Right lobe of liver (tissue), 4 donors: ENCODE data around the gene TIMP3.

Source experiments
- CTCF ChIP-seq, 4 donors: fragments of 200-600 bp in 3 of 4; fragments of 450-650 bp in 1 of 4; IDR thresholded peaks; one replicate each; pipeline versions ENCODE4 v1.5.1 to v1.8.0; 2016 to 2022; ENCODE audit warnings: antibody characterized with exemption in 4 of 4, mild to moderate bottlenecking in 2 of 4
- POLR2A ChIP-seq: fragments of 450-650 bp; IDR thresholded peaks from one replicate; pipeline ENCODE4 v1.6.1; 2017; ENCODE audit warnings: antibody characterized with exemption, mild to moderate bottlenecking
- donor health status: DM: no; HTN: no; CAD: no.
- donor health status: DM: no; HTN: no; CAD: no.
- donor health status: DM: no; HTN: yes; CAD: no.

GRCh38 chr22:32852395-32853251, 51.1 kb downstream of the TIMP3 start:
- no peak for TF ChIP-seq CTCF (IDR thresholded peaks at IDR 0.05)
- TF ChIP-seq POLR2A: no peak
